HG03064 (cell line): ENCODE measurements around the gene GNAT1.
"Not testable (repeated sequence)": the region's sequence is repeated elsewhere in the genome, so short reads cannot be mapped to it uniquely, and the experiment has no call there.

Source experiments
- ATAC-seq: cut with Tn5 transposase; IDR thresholded peaks from one replicate; pipeline ENCODE4 v1.9.1; 2021; ENCODE audit warnings: low read depth; ENCODE audit not compliant: unreplicated experiment

GNAT1 gene

GRCh38 chr3:50237754-50238548 is 46.5 kb downstream of the GNAT1 start:
- ATAC-seq = peak; percentile 25

- no peak for ATAC-seq
These were observed 47.2 kb downstream of the GNAT1 start for GRCh38 chr3:50238549-50239026.

GRCh38 chr3:50239649-50240048 is 48.2 kb downstream of the GNAT1 start:
- no peak for ATAC-seq

- ATAC-seq = no peak
These were observed 49.8 kb downstream of the GNAT1 start for GRCh38 chr3:50241163-50241562.

GRCh38 chr3:50241713-50242380 is 50.4 kb downstream of the GNAT1 start:
- no peak for ATAC-seq

- no peak for ATAC-seq
These were observed 51.0 kb downstream of the GNAT1 start for GRCh38 chr3:50242381-50242770.

GRCh38 chr3:50242851-50243542 is 51.6 kb downstream of the GNAT1 start:
- no peak for ATAC-seq

GRCh38 chr3:50243543-50243895 is 52.1 kb downstream of the GNAT1 start:
- no peak for ATAC-seq

- ATAC-seq = not testable (repeated sequence)
These were observed 53.4 kb downstream of the GNAT1 start for GRCh38 chr3:50244813-50245212.

GRCh38 chr3:50245251-50245745 is 53.9 kb downstream of the GNAT1 start:
- ATAC-seq = no peak

GRCh38 chr3:50245831-50246516 is 54.6 kb downstream of the GNAT1 start:
- ATAC-seq = peak; percentile 51

GRCh38 chr3:50246517-50246954 is 55.1 kb downstream of the GNAT1 start:
- ATAC-seq = peak; percentile 49
